IPS-18a (cell line): Measurements from ENCODE around the gene DNLZ.
"Not testable (repeated sequence)": the region's sequence is repeated elsewhere in the genome, so short reads cannot be mapped to it uniquely, and the experiment has no call there.

Source experiments
- H3K27ac ChIP-seq: one replicate; pipeline ENCODE4 v1.5.1; 2013; ENCODE audit warnings: low read length
- H3K27me3 ChIP-seq: one replicate; pipeline ENCODE4 v1.6.1; 2013; ENCODE audit warnings: mild to moderate bottlenecking, low read length; ENCODE audit not compliant: control insufficient read depth, insufficient read depth
- H3K36me3 ChIP-seq: one replicate; pipeline ENCODE4 v1.6.1; 2013; ENCODE audit warnings: low read depth, low read length; ENCODE audit not compliant: control insufficient read depth
- H3K4me1 ChIP-seq: one replicate; pipeline ENCODE4 v1.6.1; 2013; ENCODE audit warnings: low read depth, low read length; ENCODE audit not compliant: control insufficient read depth
- H3K4me3 ChIP-seq: one replicate; pipeline ENCODE4 v1.5.1; 2013; ENCODE audit warnings: low read length
- H3K9ac ChIP-seq: one replicate; pipeline ENCODE4 v1.6.1; 2013; ENCODE audit warnings: mild to moderate bottlenecking, low read length, moderate library complexity
- H3K9me3 ChIP-seq: one replicate; pipeline ENCODE4 v1.6.1; 2013; ENCODE audit warnings: low read depth, low read length; ENCODE audit not compliant: control insufficient read depth

The DNLZ gene

DNA sequence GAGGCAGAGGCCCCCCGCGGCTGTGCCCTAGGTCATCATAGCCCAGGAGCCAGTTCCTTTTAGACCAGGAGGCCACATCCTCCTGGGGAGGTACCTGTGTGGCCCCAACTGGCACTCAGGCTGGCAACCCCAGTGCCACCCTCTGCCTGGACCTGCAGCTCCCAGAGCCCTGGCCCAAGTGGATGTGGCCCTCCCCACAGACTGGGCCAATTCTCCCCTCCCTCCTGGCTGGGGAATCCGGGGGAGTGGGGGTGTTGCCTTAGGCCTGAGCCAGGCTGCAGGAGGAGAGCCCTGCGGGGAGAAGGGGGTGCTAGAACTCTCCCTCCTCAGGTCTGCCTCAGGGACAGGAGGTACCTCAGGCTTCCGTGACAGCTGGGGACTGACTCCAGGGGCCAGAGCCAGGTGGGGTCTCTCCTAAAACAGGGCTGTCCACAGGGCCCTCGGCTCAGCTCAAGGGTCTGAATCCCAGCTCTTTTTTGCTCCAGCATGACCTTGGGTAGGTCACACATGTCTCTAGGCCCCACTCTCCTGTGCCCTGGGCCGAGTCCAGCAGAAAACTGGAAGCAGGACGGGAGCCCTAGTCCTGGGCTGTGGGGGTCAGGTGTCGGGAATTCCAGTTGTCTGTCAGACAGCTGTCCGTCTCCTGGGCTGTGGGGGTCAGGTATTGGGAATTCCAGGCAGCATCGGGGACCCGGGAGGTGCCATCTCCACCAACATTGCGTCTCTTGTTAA is 9.6 kb downstream of the DNLZ start:
- Histone ChIP-seq H3K4me1 (no peaks in the 10 kb centered on the region), H3K27ac (no peak overlapping the region), H3K4me3 (no peak overlapping the region), H3K9me3 (no peaks in the 10 kb centered on the region), H3K27me3 (no peaks in the 10 kb centered on the region), H3K36me3 (no peaks in the 10 kb centered on the region), H3K9ac (no peak overlapping the region)

- H3K9me3 ChIP-seq, result no peaks in the 10 kb centered on the region
- H3K27ac ChIP-seq, result no peak overlapping the region
- H3K4me1 ChIP-seq, result no peaks in the 10 kb centered on the region
- no peak overlapping the region for H3K4me3 ChIP-seq
- H3K36me3 ChIP-seq, result no peaks in the 10 kb centered on the region
- no peak overlapping the region for H3K9ac ChIP-seq
- no peaks in the 10 kb centered on the region for H3K27me3 ChIP-seq
Observed at GRCh38 chr9:136353088-136353487, 10.5 kb downstream of the DNLZ start.

DNA sequence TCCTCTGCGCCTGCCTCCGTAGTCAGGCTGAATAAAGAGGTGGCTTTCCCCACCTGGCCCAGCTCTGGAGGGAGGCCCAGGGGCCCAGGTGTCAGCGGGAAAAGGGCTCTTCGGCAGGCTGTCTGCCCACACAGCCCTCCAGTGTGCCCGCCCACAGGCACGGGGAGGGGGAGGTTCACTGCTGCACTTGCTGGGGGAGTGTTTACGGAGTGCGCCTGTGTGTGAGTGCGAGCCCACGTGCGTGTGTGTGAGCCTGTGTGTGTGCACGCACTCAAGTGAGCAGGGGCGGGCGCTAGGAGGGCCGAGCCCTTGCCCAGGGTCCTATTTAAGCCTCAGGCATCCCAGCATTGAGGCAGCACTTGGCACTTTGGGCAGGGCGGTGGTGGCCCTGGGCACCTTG is 10.9 kb downstream of the DNLZ start:
- Histone ChIP-seq H3K9ac (no peak overlapping the region), H3K27me3 (no peaks in the 10 kb centered on the region), H3K9me3 (no peaks in the 10 kb centered on the region), H3K4me3 (no peak overlapping the region), H3K27ac (no peak overlapping the region), H3K4me1 (no peaks in the 10 kb centered on the region), H3K36me3 (no peaks in the 10 kb centered on the region)

GRCh38 chr9:136351868-136352267 is 11.7 kb downstream of the DNLZ start:
- H3K27me3 ChIP-seq, H3K4me3 ChIP-seq, H3K4me1 ChIP-seq, H3K9me3 ChIP-seq, H3K36me3 ChIP-seq, H3K27ac ChIP-seq, H3K9ac ChIP-seq: not testable (repeated sequence)

DNA sequence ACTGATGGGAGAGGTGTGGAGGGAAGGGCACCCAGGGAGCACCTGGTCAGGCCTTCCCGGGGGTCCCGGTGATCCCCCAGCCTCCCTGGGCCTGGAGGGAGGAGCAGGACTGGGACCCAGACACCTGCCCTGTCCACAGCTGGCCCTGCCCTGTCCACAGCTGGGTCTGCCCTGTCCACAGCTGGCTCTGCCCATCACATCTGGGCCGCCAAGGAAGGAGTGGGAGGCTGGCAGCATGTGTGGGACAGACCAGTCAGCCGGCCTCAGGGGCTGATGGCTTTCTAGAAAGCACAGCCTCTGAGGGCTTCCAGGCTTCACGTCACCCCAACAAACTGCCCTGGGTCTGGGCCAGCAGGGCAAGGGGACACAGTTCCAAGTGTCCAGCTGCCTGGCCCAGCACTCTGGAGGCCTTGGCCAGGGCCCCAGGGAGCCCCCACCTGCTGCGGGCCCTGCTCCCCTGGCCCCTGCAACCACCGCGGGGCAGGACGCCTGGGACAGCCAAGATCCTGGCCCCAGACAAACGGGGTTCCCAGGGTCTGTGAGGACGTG is 12.2 kb downstream of the DNLZ start:
- Histone ChIP-seq H3K9ac (no peak overlapping the region), H3K4me1 (no peaks in the 10 kb centered on the region), H3K27me3 (no peaks in the 10 kb centered on the region), H3K36me3 (no peaks in the 10 kb centered on the region), H3K9me3 (no peaks in the 10 kb centered on the region), H3K4me3 (no peak overlapping the region), H3K27ac (no peak overlapping the region)

- Histone ChIP-seq H3K9me3 (no peaks in the 10 kb centered on the region), H3K27ac (no peak overlapping the region), H3K27me3 (no peaks in the 10 kb centered on the region), H3K4me3 (no peak overlapping the region), H3K4me1 (no peaks in the 10 kb centered on the region), H3K9ac (no peak overlapping the region), H3K36me3 (no peaks in the 10 kb centered on the region)
Observed at GRCh38 chr9:136349546-136349945, 14.0 kb downstream of the DNLZ start.

- H3K4me3 ChIP-seq, result no peak overlapping the region
- H3K27me3 ChIP-seq, result no peaks in the 10 kb centered on the region
- H3K27ac ChIP-seq, result no peak overlapping the region
- no peaks in the 10 kb centered on the region for H3K9me3 ChIP-seq
- H3K4me1 ChIP-seq, result no peaks in the 10 kb centered on the region
- no peaks in the 10 kb centered on the region for H3K36me3 ChIP-seq
- no peak overlapping the region for H3K9ac ChIP-seq
Observed at GRCh38 chr9:136348691-136349090, 14.9 kb downstream of the DNLZ start.

DNA sequence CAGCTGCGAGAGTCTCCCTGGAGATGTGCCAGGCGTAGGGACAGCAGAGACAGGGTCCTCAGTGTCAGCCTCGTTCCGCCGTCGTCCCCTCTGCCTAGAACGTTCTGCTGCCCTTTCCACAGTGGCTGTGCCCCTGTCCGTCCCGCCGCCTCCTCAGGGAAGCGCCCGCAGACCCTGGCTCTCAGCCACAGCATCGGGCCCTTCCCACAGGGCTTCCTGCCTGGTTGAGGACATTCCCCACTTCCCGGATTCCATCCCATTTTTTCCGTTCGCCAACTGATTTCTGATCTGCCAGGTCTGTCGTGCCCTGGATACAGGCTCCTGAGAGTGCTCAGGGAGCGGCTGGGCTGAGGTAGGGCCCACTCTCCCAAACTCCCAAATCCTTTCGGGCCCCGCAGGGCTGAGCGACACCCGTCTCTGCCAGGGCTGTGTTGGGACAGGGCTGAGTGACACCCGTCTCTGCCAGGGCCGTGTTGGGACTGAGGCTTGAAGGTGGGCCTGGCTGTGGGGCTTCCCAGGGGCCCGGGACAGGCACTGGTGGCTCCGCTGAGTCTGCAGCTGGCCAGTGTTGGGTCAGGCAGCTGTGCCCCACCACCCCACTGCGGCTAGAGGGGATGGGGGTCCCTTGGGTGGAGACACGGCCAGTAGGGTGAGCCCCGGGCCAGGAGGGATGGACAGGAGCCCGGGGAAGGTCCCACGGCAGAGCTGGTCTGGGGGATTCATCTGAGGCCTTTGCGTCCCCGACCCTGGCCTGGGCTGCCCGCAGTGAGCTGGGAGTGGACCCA is 15.9 kb downstream of the DNLZ start:
- no peak overlapping the region for H3K27ac ChIP-seq
- no peaks in the 10 kb centered on the region for H3K36me3 ChIP-seq
- no peaks in the 10 kb centered on the region for H3K9me3 ChIP-seq
- H3K9ac ChIP-seq, result no peak overlapping the region
- H3K27me3 ChIP-seq, result no peaks in the 10 kb centered on the region
- no peak overlapping the region for H3K4me3 ChIP-seq
- peaks cover 7% of the 10 kb centered on the region for H3K4me1 ChIP-seq

- no peak overlapping the region for H3K4me3 ChIP-seq
- no peaks in the 10 kb centered on the region for H3K9me3 ChIP-seq
- H3K9ac ChIP-seq, result no peak overlapping the region
- H3K27me3 ChIP-seq, result no peaks in the 10 kb centered on the region
- peaks cover 7% of the 10 kb centered on the region for H3K4me1 ChIP-seq
- no peaks in the 10 kb centered on the region for H3K36me3 ChIP-seq
- no peak overlapping the region for H3K27ac ChIP-seq
Observed at GRCh38 chr9:136346927-136347465, 16.5 kb downstream of the DNLZ start.

DNA sequence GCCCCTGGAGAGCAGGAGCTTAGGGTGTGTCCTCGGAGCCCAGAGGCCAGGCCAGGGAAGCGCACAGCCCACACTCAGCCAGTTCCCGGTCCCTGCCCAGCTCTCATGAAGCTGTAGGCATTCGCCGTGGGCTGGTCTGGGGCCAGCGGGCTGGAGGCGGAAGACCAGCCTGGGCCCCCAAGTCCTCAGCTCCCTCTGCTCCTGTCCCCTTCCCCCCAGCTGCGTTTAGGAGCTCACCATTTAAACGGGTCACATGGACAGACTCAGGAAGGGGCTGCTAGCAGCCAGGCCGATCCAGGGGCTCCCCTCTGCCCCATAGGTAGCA is 17.4 kb downstream of the DNLZ start:
- Histone ChIP-seq H3K27me3 (no peaks in the 10 kb centered on the region), H3K4me3 (no peak overlapping the region), H3K9ac (no peak overlapping the region), H3K4me1 (peaks cover 7% of the 10 kb centered on the region), H3K9me3 (no peaks in the 10 kb centered on the region), H3K36me3 (no peaks in the 10 kb centered on the region), H3K27ac (no peak overlapping the region)

- Histone ChIP-seq H3K27me3 (no peaks in the 10 kb centered on the region), H3K4me1 (peaks cover 7% of the 10 kb centered on the region), H3K9me3 (no peaks in the 10 kb centered on the region), H3K4me3 (no peak overlapping the region), H3K27ac (no peak overlapping the region), H3K9ac (no peak overlapping the region), H3K36me3 (no peaks in the 10 kb centered on the region)
Observed at GRCh38 chr9:136345281-136346156, 18.0 kb downstream of the DNLZ start.
